Right lung (tissue), 5 donors: ENCODE data around the gene INPP4A. TPM values are rescaled to one million over a fixed set of nuclear protein-coding genes. Genes with fewer than 3 reads are reported as not detected.

Source experiments
- DNase-seq, 2 donors: peaks; one replicate each; pipeline ENCODE4 v3.0.0-alpha.2; 2013
- polyA plus RNA-seq, 5 donors: library from polyadenylated mRNA; unstranded; fragments of 120-200 nt; gene quantifications; one replicate each; pipeline versions ENCODE4 v1.2.1 to v1.2.3, GENCODE V29; 2013; ENCODE audit warnings: inconsistent platforms in 1 of 5, low replicate concordance in 1 of 5; ENCODE audit not compliant: insufficient read length in 5 of 5, insufficient read depth in 1 of 5

Gene INPP4A
- polyA plus RNA-seq, 5 donors = 12.6 to 24.5 (median 21.5) TPM

- no peak for DNase-seq
These were observed 68.0 kb downstream of the INPP4A start for GRCh38 chr2:98512699-98513098.

- no peak for DNase-seq
These were observed 69.5 kb downstream of the INPP4A start for GRCh38 chr2:98514096-98514639.

- DNase-seq = no peak
These were observed 70.2 kb downstream of the INPP4A start for GRCh38 chr2:98514879-98515249.

GRCh38 chr2:98515250-98515991, 70.8 kb downstream of the INPP4A start:
- DNase-seq = no peak

- DNase-seq = no peak
These were observed 71.9 kb downstream of the INPP4A start for GRCh38 chr2:98516571-98516970.

GRCh38 chr2:98517636-98518035, 73.0 kb downstream of the INPP4A start:
- DNase-seq = no peak

GRCh38 chr2:98518101-98518500, 73.4 kb downstream of the INPP4A start:
- DNase-seq = no peak

GRCh38 chr2:98519156-98519555, 74.5 kb downstream of the INPP4A start:
- no peak for DNase-seq

GRCh38 chr2:98519851-98520250, 75.2 kb downstream of the INPP4A start:
- no peak for DNase-seq

GRCh38 chr2:98520806-98521205, 76.1 kb downstream of the INPP4A start:
- no peak for DNase-seq

- no peak for DNase-seq
These were observed 76.6 kb downstream of the INPP4A start for GRCh38 chr2:98521266-98521665.

- no peak for DNase-seq
These were observed 78.2 kb downstream of the INPP4A start for GRCh38 chr2:98522854-98523253.

GRCh38 chr2:98524168-98524567, 79.5 kb downstream of the INPP4A start:
- DNase-seq = no peak

- no peak for DNase-seq
These were observed 83.7 kb downstream of the INPP4A start for GRCh38 chr2:98528349-98528748.

GRCh38 chr2:98530114-98530513, 85.5 kb downstream of the INPP4A start:
- no peak for DNase-seq

- no peak for DNase-seq
These were observed 88.1 kb downstream of the INPP4A start for GRCh38 chr2:98532756-98533155.

GRCh38 chr2:98533547-98533946, 88.9 kb downstream of the INPP4A start:
- DNase-seq = no peak

GRCh38 chr2:98534761-98535160, 90.1 kb downstream of the INPP4A start:
- no peak for DNase-seq

- no peak for DNase-seq
These were observed 91.5 kb downstream of the INPP4A start for GRCh38 chr2:98535971-98536677.

- DNase-seq = no peak
These were observed 92.9 kb downstream of the INPP4A start for GRCh38 chr2:98537390-98538126.

GRCh38 chr2:98538280-98539041, 93.8 kb downstream of the INPP4A start:
- DNase-seq = no peak
